ENCODE results near the gene SLC25A18.

GRCh38 chr22:17566776-17567175 lies 3.5 kb downstream of the SLC25A18 start:
- TF ChIP-seq, protein P1, sequence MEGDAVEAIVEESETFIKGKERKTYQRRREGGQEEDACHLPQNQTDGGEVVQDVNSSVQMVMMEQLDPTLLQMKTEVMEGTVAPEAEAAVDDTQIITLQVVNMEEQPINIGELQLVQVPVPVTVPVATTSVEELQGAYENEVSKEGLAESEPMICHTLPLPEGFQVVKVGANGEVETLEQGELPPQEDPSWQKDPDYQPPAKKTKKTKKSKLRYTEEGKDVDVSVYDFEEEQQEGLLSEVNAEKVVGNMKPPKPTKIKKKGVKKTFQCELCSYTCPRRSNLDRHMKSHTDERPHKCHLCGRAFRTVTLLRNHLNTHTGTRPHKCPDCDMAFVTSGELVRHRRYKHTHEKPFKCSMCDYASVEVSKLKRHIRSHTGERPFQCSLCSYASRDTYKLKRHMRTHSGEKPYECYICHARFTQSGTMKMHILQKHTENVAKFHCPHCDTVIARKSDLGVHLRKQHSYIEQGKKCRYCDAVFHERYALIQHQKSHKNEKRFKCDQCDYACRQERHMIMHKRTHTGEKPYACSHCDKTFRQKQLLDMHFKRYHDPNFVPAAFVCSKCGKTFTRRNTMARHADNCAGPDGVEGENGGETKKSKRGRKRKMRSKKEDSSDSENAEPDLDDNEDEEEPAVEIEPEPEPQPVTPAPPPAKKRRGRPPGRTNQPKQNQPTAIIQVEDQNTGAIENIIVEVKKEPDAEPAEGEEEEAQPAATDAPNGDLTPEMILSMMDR (conservative IDR thresholded peaks at IDR 0.05; ENCODE audit: low read depth, low read length), result no peak
- TF ChIP-seq EZH2 (IDR thresholded peaks at IDR 0.05; ENCODE audit: borderline replicate concordance, low read depth, low read length, poor library complexity, severe bottlenecking), result no peak
